Activated naive CD4-positive, alpha-beta T cell treated with anti-CD3 and anti-CD28 coated beads, Interleukin-2, amount 50 U/mL, for 16 hours (primary cell): Measurements from ENCODE around the gene GAL3ST2.
"Not testable (repeated sequence)": the region's sequence is repeated elsewhere in the genome, so short reads cannot be mapped to it uniquely, and the experiment has no call there.

Experiments used
- DNase-seq: peaks from one replicate; pipeline ENCODE4 v3.0.0-alpha.2; 2020

Gene GAL3ST2

DNA sequence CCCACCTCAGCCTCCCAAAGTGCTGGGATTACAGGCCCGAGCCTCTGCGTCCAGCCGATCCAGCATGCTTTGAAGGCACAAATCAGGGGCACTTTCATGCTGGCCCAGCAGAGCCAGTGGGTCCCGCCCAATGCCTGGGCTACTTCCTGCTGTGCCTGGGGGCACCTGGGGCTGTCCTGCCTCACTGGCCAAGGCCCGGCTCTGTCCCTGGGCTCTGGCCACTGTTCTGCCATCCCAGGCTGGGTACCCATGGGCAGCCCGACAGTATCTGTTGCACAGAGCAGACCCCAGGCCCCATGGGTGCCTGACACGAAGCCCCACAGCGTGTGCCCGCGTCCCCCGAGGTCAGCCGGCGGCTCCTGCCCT lies 6.8 kb upstream of the GAL3ST2 start:
- DNase-seq = no peak

DNA sequence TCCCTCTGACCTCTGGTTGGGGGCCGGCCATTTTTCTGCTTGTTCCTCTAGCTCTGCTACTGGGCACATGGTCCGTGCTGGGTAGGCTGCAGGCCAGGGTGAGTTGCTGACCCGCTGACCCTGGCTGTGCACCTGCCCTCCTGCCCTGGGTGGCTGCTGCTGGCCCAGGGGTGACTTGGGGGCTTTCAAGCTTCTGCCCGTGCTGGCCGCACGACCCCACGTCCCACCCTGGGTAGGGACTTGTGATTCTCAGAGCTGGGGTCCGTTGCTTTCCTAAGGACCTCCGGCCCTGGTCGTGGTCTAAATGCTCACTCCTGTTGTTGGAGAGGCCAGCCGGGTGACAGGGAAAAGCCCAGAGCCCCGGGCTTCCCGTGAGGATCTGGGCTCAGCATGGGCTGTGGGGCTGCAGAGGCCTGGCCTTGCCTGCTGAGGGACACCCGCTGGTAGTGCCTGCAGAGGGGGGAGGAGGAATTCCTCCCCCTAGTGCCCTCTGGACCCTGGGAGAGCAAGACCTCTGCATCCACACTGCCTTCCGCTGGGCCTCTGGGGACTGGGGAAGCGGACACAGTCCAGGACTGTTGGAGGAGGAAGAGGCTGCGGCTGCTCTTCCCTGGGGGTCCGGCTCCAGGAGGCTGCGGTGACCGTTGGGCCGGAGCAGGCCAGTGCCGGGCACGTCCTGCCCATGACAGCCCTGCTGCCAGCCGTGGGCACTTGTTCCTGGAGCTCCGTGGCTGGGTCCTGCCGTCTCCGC lies 6.3 kb upstream of the GAL3ST2 start:
- DNase-seq = no peak

DNA sequence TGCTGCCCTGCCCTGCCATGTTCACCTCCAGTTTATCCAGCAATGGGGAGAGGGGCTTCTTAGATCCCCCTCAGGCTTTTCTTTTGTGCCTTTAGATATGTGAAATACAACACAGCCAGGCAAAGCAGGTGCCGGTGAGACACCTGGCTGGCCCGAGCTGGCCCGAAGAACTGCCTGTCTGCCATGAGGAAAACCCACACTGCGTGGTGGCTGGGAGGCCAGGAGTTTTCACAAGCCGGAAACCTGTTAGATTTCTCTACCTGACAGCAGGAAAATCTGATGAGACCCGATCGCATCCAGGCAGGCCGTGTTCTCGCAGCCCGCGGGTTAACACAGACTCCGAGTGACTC lies 5.7 kb upstream of the GAL3ST2 start:
- no peak for DNase-seq

DNA sequence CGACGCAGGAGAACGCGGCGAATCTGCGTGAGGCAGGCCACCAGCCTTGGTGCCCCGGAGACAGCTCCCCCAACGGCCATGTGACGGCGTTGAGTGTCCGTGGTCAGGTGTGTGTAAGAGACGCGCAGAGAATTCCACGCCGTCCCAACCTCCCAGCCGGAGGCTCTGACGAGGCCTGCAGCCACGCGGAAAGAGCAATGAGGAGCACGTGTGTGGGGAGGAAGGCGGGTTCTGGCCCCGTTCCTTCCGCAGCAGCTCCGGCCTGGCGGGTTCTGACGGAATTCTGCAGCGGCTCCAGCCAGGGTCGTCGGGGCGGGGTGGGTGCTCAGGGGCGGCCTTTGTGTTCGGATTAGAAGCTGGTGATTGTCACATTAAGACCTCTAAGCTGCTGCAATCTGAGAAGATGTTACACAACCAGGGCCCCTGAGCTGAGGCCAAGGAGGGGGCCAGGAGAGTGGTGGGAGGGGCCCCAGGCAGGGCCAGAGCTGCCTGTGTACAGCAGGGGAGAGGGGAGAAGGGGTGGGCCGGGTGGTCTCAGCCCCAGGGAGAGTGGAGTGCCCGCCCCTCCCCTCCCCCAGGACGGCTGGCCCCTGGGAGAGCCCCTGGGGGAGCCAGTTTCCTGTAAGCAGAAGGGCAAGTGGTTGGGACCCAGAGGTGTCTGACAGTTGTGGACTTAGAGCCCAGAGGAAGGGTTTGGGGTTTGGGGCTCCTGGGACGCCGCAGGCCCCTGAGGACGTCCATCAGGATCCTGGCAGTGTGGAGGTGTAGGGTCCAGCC lies 5.1 kb upstream of the GAL3ST2 start:
- no peak for DNase-seq

DNA sequence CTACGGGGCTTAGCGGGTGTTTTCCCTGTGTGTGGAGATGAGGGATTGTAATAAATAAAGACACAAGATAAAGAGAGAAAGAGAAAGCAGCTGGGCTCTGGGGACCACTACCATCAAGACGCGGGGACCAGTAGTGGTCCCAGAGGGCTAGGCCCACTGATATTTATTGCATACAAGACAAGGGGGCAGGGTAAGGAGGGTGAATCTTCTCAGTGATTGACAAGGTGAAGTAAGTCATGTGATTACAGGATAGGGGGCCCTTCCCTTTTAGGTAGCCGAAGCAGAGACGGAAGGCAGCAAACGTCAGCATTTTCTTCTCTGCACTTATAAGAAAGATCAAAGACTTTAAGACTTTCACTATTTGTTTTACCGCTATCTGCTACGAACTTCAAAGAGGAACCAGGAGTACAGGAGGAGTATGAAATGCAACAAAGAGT lies 4.5 kb upstream of the GAL3ST2 start:
- peak; percentile 36 for DNase-seq

DNA sequence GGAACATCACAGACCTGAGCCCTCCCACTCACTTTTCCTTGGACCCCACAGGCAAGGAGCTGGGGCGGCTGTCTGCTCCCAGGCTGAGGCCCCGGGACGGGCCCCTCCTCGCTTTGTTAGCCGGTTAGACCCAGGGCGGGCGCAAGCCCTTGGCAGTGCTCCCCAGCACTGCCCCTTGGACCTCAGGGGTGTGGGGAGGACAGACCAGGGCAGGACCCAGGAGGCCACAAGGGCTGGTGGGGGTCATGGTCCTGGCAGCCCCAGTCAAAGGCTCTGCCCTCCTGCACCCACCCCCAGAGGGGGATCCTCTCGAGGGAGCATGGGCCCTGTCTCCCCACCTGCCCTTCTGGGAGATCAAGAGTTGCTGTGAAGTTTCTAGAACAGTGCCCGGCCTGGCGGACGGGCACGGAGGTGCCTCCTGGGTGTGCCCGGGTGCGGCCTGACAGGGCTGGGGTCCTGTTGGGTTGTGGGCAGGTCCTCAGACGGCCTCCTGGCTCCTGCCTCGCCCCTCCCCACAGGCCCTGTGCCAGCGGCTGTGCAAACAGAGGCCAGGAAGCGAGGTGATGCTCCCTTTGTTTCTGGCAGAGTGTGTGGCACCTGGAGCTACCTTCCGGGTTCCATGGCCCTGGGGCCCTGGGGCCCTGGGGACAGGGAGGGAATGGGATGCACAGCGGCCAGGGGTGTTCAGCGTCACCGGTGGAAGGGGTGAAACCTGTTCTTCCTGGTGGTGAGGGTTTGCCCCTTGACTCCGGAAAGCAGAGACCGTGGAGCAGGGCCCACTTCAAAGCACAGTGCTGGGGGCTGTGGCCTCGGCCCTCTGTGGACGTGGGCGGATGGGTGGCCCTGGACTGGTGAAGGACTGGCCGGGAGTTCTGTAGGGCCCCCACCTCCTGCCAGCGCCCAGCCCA lies 2.9 kb upstream of the GAL3ST2 start:
- no peak for DNase-seq

DNA sequence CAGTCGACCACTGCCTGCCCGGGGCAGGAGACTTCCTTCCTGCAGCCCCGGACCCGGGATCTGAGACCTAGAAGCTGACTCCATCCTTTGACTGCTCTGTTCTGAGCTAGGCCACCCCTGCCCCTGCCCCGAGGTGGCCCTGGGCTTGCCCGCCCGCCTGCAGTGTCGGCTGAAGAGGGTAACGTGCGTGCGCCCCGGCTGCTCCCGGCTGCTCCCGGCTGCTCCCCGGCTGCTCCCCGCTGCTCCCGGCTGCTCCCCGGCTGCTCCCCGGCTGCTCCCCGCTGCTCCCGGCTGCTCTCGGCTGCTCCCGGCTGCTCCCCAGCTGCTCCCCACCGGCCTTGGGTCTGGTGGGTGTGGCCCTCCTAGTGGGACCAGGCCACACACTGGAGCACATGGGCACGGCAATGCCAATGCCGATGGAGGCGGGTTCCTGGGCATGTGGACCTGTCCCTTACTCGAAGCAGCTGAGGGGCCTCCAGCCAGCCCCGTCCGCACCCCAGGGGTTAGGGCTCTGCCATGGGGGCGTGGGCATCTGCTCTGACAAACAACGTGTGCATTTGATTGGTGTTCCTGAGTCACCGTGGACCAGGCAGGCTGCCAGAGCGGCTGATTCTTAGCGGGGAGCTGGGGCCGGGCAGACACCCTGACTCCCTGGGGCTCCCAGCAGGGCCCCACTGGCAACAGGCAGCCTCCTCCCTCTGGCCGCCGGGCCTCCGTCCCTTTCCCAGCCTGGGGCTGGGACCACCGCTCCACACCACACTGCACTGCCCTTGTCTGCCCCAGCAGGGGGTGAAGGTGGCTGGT lies 2.0 kb upstream of the GAL3ST2 start:
- no peak for DNase-seq

DNA sequence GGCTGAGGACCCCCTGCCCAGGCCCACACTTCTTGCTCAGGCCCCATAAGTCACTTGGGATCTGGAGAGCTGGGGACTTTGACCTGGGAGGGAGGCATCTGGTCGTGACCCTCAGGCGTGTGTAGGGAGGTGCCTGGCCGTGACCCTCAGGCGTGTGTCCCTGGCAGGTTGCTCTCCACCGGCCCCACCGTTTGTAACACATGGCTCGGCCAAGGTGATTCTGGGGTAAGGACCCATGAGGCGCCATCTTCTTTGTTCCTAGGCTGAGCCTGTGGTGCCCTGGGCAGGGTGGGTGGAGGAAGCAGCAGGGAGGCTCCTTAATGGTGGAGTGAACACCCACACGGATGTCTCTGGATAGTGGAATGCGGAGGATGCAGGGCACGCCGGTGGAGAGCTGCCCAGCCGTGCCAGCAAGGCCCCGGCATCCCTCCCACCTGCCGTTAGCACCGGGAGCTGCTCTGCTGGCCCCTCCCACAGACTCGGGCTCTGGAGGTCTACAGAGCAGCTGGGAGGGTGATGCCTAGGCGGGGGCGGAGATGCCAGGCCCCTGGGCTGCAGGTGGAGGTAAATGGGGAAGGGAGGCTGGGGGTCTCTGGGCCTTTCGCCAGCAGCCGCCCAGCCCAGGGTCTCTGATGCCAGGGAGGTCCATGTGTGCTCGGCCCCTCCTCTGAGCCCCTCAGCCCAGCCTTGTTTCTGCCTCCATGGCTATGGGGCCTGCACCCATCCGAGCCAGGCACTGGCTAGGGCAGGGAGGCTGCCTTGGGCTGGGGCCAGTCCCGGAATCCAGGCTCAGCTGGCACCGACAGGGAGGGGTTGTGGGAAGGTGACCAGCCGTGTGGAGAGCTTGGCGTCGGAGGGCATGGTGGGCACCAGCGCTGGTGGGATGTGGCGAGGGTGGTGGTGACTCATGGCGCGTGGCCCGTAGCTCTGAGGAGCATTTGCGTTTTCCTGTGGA lies 1.1 kb upstream of the GAL3ST2 start:
- no peak for DNase-seq

DNA sequence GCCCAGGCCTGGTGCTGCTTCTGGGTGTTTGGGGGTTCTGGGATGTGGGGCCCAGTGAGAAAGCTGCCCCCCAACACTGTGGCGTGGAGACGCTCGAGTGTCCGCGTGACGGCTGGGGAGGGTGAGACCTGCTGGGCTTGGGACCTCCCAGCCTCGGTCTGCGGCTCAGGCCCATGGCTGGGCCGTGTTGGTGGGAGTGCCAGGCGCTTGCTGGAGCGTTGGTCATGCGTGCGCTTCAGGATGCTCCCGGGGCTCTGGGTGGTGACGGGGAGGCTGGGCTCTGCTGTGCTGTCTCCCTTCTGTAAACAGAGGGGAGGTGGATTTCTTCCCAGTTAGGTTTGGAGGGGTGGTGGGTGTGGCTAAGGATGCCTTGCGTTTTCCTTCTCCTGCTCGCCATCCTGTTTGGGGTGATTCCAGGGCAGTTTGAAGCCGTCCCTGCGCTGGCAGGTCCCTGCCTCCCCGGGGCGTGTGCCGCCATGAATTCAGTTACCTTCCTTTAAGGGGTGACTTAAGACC lies 606 bp downstream of the GAL3ST2 start:
- DNase-seq = no peak

DNA sequence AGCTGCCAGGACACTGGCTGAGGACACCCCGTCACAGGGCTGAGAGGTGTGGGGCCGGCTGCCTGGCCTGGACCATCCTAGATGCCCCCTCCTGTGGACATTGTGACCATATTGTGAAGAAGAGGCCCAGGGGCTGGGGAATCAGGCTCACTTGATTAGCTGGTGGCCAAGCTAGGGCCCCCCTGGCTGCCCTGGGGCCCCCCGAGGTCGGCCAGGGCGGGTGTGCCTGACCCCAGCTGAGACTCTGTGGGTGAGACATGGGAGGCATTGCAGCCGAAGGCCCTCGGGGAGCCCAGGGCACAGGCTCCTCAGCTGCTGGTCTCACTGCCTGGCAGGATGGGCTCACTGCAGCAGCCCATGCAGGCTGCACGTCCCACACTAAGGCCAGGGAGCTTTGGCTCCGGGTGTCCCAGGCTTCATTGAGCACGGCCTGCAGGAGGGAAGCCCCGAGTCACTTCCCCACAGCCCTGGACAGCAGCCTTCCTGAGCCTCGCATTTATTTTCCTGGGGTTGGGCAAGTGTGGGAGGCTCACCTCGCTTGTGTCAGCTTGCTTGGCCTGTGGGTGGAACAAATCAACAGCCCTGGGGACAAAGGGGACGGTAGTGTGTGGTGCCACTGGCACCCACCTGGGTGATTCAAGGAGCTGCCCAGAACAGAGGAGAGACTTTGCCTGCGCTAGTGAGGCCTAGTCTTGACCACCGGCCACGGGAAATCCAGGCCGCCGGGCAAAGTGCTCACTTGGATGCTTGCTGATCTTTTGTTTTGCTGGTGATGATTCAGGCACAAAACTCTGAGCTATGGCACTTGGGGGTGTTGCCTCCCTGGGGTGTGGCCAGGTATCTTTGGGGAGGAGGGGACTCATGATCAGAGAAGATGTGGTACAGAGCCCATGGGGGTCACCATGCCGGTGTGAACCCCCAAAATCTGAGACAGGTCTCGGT lies 1.3 kb downstream of the GAL3ST2 start:
- DNase-seq = no peak

DNA sequence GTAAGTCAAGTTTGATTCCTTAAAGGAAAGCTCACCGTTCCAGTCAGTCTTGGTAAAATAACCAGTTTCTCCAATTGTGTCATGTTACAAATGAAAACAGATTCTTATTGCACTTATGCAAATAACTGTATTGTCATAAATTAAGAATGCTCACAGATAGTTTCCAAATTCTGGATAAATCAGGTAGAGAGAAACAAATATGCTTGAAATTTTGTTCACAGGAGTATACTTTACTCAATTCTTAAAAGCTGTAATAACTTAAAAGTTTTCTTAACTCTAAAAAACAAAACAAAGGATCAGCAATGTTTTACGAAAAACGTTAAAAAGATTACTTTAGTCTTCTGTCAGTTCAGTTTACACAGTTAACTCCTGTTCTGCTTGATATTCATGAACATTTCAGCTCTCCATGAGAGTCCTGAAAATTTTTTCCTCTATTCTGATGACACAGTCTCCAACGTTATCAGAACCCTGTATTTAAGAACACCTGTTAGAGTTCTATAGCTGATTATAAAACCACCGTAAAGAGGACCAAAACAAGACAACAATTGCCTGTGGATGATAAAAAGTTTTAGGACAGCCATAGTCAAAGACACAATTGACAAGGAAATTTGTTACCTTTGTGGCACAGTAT lies 4.4 kb downstream of the GAL3ST2 start:
- DNase-seq = no peak

DNA sequence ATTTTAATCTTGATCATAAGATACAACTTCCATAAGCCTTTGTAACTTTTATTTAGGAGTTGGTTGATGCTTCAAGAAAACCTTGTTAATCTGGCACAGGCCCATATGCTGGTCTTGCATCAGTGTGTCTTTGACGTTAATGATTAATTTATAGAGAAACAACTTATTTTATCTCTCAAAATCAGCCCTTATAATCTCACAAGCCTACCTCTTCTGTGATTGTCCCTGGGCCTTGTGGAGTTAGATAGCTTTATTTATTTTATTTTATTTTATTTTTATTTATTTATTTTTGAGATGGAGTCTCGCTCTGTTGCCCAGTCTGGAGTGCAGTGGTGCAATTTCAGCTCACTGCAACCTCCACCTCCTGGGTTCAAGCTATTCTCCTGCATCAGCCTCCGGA lies 5.4 kb downstream of the GAL3ST2 start:
- DNase-seq = not testable (repeated sequence)

DNA sequence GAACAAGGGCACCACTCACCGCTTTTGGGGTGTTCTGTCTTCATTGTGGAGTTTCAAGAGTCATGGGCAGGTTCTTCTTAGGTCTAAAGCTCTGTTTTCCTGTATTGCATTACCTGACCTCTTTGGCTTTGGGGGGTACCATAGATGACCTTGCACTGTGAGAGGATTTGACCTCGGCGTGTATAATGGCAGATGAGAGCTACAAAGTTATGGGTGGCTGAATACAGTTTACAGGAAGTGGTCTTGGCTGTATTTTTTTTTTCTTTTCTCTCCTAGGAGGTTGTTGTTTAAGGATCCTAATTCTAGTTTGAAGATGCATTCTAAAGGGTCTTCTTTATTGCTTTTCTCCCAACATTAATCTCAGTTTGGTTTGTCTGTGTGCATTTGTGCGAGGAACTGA lies 11.5 kb downstream of the GAL3ST2 start:
- no peak for DNase-seq

DNA sequence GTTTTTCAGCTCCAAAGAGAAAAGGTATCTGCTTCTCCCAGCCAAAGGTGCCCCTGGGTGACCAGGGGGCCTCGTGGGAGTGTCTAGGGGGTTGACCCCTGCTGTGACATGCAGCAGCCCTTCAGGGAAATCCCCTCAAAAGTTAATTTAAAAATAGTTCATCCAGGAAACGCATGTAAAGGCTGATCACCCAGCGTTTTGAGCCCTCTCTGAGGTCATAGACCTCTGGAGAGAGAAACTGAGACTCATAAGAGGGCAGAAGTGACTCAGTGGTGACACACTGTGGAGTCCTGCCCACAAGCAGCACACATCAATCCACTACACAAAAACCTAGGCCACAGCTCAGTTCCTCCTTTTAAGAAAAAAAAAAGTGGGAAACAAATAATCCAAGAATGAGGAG lies 11.9 kb downstream of the GAL3ST2 start:
- DNase-seq = peak; percentile 49

DNA sequence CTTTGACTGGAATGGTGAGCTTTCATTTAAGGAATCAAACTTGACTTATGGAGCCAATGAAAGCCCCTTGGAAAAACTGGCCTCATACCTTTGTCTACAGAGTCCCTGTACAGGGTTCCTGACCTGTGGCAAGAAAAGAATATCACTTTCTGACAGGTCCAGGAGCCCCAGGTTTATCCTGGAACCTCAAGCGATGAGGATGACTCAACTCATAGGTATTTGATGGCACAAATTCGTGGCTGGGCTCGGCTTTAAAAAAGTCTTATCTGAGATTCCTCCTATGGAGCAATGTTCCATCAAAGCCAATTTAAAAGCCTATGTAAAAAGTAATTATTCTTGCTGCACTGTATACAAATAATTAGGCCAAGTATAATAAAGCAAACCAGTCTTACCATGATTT lies 14.8 kb downstream of the GAL3ST2 start:
- DNase-seq = not testable (repeated sequence)

DNA sequence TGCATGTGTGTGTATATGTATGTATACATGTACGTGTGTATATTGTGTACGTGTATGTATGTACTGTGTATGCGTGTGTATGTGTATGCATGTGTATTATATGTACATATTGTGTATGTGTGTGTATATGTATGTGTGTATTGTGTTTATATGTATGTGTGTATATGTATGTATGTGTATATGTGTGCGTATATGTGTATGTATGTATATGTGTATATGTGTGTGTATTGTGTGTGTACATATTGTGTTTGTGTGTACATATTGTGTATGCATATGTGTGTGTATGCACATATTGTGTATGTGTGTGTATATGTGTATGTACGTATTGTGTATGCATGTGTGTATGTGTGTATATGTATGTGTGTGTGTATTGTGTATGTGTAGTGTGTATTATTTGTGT lies 16.8 kb downstream of the GAL3ST2 start:
- no peak for DNase-seq

DNA sequence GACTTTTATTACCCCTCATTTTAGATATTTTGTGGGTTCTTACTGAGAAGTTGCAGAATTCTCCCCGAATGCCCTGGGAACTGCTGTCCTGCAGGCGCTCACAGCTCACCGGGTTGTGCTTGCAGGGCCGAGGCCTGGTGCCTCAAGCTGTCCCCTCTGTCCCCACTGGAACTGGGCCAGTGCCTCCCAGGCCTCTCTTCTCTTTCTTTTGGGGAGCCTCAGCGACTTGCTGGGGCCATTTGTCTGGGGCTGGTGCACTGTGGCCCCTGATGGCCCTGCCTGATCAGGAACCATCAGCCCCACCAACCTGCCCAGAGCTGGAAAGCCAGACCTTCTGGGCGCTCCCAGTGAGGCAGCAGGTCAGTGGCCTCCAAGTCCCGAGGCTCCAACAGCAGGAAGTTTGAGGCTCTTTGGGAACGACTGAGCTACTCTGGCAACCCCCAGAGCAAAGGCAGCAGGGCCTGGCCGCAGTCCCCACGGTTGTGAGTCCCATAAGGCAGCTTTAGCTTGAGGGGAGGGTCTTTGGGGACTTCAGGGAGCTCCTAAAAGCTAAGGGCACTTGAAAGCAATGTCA lies 17.7 kb downstream of the GAL3ST2 start:
- no peak for DNase-seq

DNA sequence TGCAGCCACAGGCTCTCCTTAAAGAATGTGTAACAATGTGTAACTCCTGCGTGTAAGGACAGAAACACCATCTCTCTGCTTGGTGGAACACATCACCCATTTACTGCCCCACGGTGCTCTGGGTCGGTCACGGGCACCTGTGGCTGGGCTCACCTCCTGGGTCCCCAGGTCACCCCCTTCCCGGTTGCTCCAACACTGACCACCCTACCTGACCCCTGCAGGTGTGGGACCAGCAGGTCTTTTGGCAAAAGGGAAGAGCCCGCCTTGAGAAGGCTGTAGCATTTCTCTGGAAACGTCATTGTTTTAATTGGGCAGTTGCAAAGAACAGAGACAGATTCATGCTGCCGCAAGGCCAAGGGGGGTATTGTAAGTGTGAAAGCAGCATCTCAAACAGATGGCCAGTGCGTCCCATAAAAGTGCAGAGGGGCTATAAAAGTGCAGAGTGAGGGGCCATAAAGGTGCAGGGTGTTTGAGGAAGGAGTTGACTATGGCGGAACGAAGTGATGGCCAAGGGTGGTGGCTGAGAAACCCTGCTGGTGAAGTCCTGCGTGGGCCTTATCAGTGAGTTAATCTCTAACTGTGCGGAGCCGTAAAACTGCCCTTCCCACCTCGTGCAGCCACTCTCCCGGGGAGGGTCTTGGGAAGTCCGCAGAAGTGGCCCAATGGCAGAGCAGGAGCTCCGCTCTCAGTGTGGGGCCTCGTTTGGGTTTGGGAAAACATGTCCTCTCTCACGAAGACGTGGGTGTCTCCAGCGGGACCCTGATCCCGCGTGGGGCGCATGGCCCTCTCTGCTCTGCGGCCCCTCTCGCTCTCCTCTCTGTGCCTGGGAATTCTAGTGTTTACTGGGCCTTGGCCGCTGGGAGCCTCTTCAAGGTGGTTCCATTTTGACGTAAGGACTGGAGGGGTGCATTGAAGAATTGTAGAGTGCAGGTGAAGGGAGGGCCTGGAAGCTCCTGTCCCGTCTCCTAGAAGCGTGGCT lies 18.7 kb downstream of the GAL3ST2 start:
- DNase-seq = no peak
